KBM-7 (cell line): ENCODE data around the gene IWS1.
"Not testable (repeated sequence)": the region's sequence is repeated elsewhere in the genome, so short reads cannot be mapped to it uniquely, and the experiment has no call there.

ENCODE experiments used
- DNase-seq: peaks from one replicate; pipeline ENCODE4 v3.0.0-alpha.2; 2015
- in situ Hi-C: fragments of 300-500 bp; cut with MboI; formaldehyde crosslinking; loops from 2 replicates; pipeline ENCODE4 v1.14.3; 2020; ENCODE audit warnings: low sequenced_read_pairs, low pct_unique_long_range_greater_than_20kb, mixed read lengths

The IWS1 gene

GRCh38 chr2:127526132-127527000, at the start of gene IWS1:
Gene IWS1 (minus strand): TSS chr2:127526489. CDS start chr2:127526208, 281 bp downstream.
- in situ Hi-C loops = no loop called here

GRCh38 chr2:127575941-127576432, 49.7 kb upstream of the IWS1 start:
- in situ Hi-C loops = no loop called here
- DNase-seq = no peak

More at GRCh38 chr2:127526132-127527000, at the start of gene IWS1:
- DNase-seq = peak; percentile 97

GRCh38 chr2:127575185-127575765, 49.0 kb upstream of the IWS1 start:
- in situ Hi-C loops = no loop called here
- peak; percentile 81 for DNase-seq

- no peak for DNase-seq
- in situ Hi-C loops = no loop called here
Measured at GRCh38 chr2:127574656-127575055, 48.4 kb upstream of the IWS1 start.

- no peak for DNase-seq
- in situ Hi-C loops = no loop called here
Measured at GRCh38 chr2:127573771-127574170, 47.5 kb upstream of the IWS1 start.

GRCh38 chr2:127573298-127573697, 47.0 kb upstream of the IWS1 start:
- DNase-seq = no peak
- in situ Hi-C loops = no loop called here

- in situ Hi-C loops = no loop called here
- DNase-seq = no peak
Measured at GRCh38 chr2:127572841-127573240, 46.6 kb upstream of the IWS1 start.

GRCh38 chr2:127572352-127572751, 46.1 kb upstream of the IWS1 start:
- in situ Hi-C loops, DNase-seq: not testable (repeated sequence)

- in situ Hi-C loops = no loop called here
Measured at GRCh38 chr2:127570282-127571250, 44.3 kb upstream of the IWS1 start.

GRCh38 chr2:127569666-127570065, 43.4 kb upstream of the IWS1 start:
- DNase-seq = no peak
- in situ Hi-C loops = no loop called here

More at GRCh38 chr2:127570282-127571250, 44.3 kb upstream of the IWS1 start:
- no peak for DNase-seq

GRCh38 chr2:127568128-127568527, 41.8 kb upstream of the IWS1 start:
- in situ Hi-C loops = no loop called here
- no peak for DNase-seq

GRCh38 chr2:127567351-127567854, 41.1 kb upstream of the IWS1 start:
- DNase-seq = no peak
- in situ Hi-C loops = no loop called here

GRCh38 chr2:127566576-127566975, 40.3 kb upstream of the IWS1 start:
- in situ Hi-C loops = no loop called here

GRCh38 chr2:127566139-127566417, 39.8 kb upstream of the IWS1 start:
- DNase-seq = no peak
- in situ Hi-C loops = no loop called here

More at GRCh38 chr2:127566576-127566975, 40.3 kb upstream of the IWS1 start:
- DNase-seq = no peak

GRCh38 chr2:127565261-127566138, 39.2 kb upstream of the IWS1 start:
- in situ Hi-C loops = no loop called here
- no peak for DNase-seq

- DNase-seq = no peak
- in situ Hi-C loops = no loop called here
Measured at GRCh38 chr2:127564429-127565260, 38.4 kb upstream of the IWS1 start.
